ENCODE results near the gene SMAP1. TPM values are rescaled to one million over a fixed set of nuclear protein-coding genes. Genes with fewer than 3 reads are reported as not detected.

SMAP1 gene
- total RNA-seq, 1 experiment from 2014 or later = 36.1 TPM

DNA sequence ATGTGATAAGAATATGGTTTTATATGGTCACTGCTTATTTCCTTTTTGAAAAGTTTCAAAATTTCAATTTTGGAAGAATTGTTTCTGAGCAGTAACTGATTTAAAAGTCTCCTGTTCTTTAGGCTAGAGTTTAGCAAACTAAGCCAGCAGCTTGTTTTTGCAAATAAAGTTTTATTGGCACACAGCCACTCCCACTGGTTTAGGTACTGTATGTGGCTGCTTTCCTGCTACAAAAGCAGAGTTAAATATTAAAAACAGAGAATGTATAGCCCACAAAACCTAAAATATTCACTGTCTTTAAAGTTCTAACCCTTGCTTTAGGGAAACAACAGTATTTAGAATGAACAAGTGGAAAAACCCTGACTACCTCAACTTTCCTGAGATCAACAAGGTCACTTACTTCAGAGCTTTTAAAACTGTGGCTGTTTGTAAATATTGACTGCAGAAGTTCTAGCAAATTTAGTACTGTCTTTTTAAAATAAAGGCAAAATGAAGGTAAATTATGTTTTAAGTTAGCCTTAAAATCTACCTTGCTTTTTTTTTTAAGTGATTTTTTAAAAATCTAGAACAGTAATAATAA, 185.1 kb downstream of the SMAP1 start:
- POLR2A ChIA-PET = no interaction called here
- Mint-ChIP-seq H3K36me3 (ENCODE audit: insufficient read depth, unreplicated experiment) (peaks cover 6% of the 10 kb centered on the region), H3K4me3 (ENCODE audit: unreplicated experiment) (no peak overlapping the region), H3K4me1 (ENCODE audit: low read depth, unreplicated experiment) (no peaks in the 10 kb centered on the region), H3K27ac (ENCODE audit: unreplicated experiment) (no peak overlapping the region), H3K27me3 (ENCODE audit: insufficient read depth, unreplicated experiment) (no peaks in the 10 kb centered on the region), H3K9me3 (ENCODE audit: unreplicated experiment) (no peaks in the 10 kb centered on the region)
- no peaks in the 10 kb centered on the region for H3K36me3 ChIP-seq (ENCODE audit: control insufficient read depth, insufficient read depth, low read length)
- DNase-seq = no peak
- no TSS peak for BruUV-seq (replicated peaks)
- CTCF ChIA-PET = no interaction called here
- no peak overlapping the region for H3K4me3 ChIP-seq (ENCODE audit: low read depth, low read length)
- H3K27me3 ChIP-seq (replicated peaks; ENCODE audit: control insufficient read depth, insufficient read depth, low read length) = no peaks in the 10 kb centered on the region
- peaks cover 5% of the 10 kb centered on the region; the same call in 1 of the 2 replicates for H3K4me1 ChIP-seq
- TF ChIP-seq, protein P1, sequence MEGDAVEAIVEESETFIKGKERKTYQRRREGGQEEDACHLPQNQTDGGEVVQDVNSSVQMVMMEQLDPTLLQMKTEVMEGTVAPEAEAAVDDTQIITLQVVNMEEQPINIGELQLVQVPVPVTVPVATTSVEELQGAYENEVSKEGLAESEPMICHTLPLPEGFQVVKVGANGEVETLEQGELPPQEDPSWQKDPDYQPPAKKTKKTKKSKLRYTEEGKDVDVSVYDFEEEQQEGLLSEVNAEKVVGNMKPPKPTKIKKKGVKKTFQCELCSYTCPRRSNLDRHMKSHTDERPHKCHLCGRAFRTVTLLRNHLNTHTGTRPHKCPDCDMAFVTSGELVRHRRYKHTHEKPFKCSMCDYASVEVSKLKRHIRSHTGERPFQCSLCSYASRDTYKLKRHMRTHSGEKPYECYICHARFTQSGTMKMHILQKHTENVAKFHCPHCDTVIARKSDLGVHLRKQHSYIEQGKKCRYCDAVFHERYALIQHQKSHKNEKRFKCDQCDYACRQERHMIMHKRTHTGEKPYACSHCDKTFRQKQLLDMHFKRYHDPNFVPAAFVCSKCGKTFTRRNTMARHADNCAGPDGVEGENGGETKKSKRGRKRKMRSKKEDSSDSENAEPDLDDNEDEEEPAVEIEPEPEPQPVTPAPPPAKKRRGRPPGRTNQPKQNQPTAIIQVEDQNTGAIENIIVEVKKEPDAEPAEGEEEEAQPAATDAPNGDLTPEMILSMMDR (IDR thresholded peaks at IDR 0.05; ENCODE audit: insufficient read depth in 1 of 2, low read depth in 1 of 2, low read length in 1 of 2, severe bottlenecking in 1 of 2, unreplicated experiment in 1 of 2) = no peak
- intact Hi-C loops (cut with micrococcal nuclease; ENCODE audit: unreplicated experiment) = no loop called here
- no peaks in the 10 kb centered on the region for H3K9me3 ChIP-seq

DNA sequence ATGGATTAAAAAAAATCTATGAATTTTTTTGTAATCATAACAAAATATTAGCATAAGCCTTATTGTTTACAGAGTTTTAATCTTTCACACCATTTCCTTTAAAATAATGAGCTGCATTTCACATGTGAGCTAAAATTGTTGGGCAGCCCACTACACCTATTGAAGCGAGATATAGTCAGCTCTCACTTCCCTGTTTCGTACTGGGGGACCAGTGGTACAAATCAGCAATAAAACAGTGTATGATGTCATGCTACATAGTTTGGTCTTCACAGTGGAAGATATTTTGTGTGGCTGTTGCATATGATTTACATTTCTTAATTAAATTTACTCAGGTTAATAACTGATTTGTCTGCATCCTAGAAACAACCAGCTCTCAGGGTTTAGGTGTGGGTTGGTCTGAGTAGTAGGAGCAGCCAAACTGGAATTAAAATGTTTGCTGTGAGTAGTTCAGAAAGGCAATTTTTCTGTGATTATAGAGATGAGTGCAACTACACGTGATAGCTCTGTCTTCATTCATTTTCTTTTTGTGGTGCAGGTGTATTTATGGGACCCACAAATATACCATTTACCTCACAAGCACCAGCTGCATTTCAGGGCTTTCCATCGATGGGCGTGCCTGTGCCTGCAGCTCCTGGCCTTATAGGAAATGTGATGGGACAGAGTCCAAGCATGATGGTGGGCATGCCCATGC, 189.8 kb downstream of the SMAP1 start:
- CTCF ChIA-PET = no interaction called here

DNA sequence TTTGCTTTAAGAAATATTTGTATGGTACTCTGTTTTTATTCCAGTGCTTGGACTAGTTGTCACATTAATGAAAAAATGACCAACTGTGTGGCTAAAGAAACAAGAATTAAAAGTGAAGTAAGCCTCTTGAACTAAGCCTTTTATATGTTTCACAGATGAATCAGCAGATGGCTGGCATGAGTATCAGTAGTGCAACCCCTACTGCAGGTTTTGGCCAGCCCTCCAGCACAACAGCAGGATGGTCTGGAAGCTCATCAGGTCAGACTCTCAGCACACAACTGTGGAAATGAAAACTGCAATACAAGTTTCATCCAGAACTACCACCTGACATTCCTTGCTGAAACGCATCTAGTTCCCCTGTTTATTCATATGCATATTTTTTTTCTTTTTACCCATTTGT, 192.4 kb downstream of the SMAP1 start:
- Mint-ChIP-seq H3K27ac (ENCODE audit: unreplicated experiment) (no peak overlapping the region), H3K9me3 (ENCODE audit: unreplicated experiment) (no peaks in the 10 kb centered on the region), H3K27me3 (ENCODE audit: insufficient read depth, unreplicated experiment) (no peaks in the 10 kb centered on the region), H3K36me3 (ENCODE audit: insufficient read depth, unreplicated experiment) (peaks cover 8% of the 10 kb centered on the region), H3K4me3 (ENCODE audit: unreplicated experiment) (no peak overlapping the region), H3K4me1 (ENCODE audit: low read depth, unreplicated experiment) (no peaks in the 10 kb centered on the region)
- Histone ChIP-seq H3K4me1 (no peaks in the 10 kb centered on the region), H3K4me3 (ENCODE audit: low read depth, low read length) (no peak overlapping the region), H3K36me3 (ENCODE audit: control insufficient read depth, insufficient read depth, low read length) (no peaks in the 10 kb centered on the region), H3K9me3 (no peaks in the 10 kb centered on the region), H3K27me3 (replicated peaks; ENCODE audit: control insufficient read depth, insufficient read depth, low read length) (no peaks in the 10 kb centered on the region)
- ChIA-PET CTCF (no interaction called here), POLR2A (no interaction called here)
- TF ChIP-seq, protein P1 (IDR thresholded peaks at IDR 0.05; ENCODE audit: insufficient read depth in 1 of 2, low read depth in 1 of 2, low read length in 1 of 2, severe bottlenecking in 1 of 2, unreplicated experiment in 1 of 2) = no peak
- no peak for DNase-seq
- no TSS peak for BruUV-seq (replicated peaks)
- intact Hi-C loops (cut with micrococcal nuclease; ENCODE audit: unreplicated experiment) = no loop called here

More for the DNA sequence above, 189.8 kb downstream of the SMAP1 start:
- Mint-ChIP-seq H3K9me3 (ENCODE audit: unreplicated experiment) (no peaks in the 10 kb centered on the region), H3K27me3 (ENCODE audit: insufficient read depth, unreplicated experiment) (no peaks in the 10 kb centered on the region), H3K27ac (ENCODE audit: unreplicated experiment) (no peak overlapping the region), H3K4me3 (ENCODE audit: unreplicated experiment) (no peak overlapping the region), H3K4me1 (ENCODE audit: low read depth, unreplicated experiment) (no peaks in the 10 kb centered on the region), H3K36me3 (ENCODE audit: insufficient read depth, unreplicated experiment) (peaks cover 12% of the 10 kb centered on the region)
- POLR2A ChIA-PET = no interaction called here
- Histone ChIP-seq H3K36me3 (ENCODE audit: control insufficient read depth, insufficient read depth, low read length) (no peaks in the 10 kb centered on the region), H3K4me1 (no peaks in the 10 kb centered on the region), H3K27me3 (replicated peaks; ENCODE audit: control insufficient read depth, insufficient read depth, low read length) (no peaks in the 10 kb centered on the region), H3K4me3 (ENCODE audit: low read depth, low read length) (no peak overlapping the region), H3K9me3 (no peaks in the 10 kb centered on the region)
- intact Hi-C loops (cut with micrococcal nuclease; ENCODE audit: unreplicated experiment) = no loop called here
- DNase-seq = no peak
- BruUV-seq (replicated peaks) = no TSS peak
- TF ChIP-seq, protein P1 (IDR thresholded peaks at IDR 0.05; ENCODE audit: insufficient read depth in 1 of 2, low read depth in 1 of 2, low read length in 1 of 2, severe bottlenecking in 1 of 2, unreplicated experiment in 1 of 2) = no peak

Data from Caco-2 (cell line).